ENCODE measurements around the gene BORCS8.

DNA sequence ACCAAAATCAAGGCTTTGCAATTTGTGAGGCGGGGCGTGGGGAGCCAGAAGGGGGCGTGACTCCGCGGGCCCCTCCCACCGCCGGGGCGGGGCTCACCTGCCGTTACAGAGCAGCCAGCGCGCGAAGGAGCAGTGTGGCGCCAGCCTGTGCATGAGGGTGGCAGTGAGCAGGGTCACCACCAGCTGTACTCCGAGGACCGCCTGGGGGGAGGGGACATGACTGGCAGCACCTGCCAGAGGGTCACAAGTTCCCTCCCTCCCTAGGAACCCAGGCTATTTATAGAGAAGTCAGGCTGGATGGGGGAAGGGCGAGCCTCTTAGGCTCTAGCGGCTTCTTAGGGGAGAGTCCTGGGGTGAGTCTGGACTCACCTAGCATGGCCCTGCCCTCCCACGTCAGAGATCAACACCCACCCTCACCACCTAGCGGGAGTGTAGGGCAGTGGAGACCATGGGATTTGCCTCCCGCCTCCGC is 57.2 kb downstream of the BORCS8 start:
- TF ChIP-seq, protein P1, sequence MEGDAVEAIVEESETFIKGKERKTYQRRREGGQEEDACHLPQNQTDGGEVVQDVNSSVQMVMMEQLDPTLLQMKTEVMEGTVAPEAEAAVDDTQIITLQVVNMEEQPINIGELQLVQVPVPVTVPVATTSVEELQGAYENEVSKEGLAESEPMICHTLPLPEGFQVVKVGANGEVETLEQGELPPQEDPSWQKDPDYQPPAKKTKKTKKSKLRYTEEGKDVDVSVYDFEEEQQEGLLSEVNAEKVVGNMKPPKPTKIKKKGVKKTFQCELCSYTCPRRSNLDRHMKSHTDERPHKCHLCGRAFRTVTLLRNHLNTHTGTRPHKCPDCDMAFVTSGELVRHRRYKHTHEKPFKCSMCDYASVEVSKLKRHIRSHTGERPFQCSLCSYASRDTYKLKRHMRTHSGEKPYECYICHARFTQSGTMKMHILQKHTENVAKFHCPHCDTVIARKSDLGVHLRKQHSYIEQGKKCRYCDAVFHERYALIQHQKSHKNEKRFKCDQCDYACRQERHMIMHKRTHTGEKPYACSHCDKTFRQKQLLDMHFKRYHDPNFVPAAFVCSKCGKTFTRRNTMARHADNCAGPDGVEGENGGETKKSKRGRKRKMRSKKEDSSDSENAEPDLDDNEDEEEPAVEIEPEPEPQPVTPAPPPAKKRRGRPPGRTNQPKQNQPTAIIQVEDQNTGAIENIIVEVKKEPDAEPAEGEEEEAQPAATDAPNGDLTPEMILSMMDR (conservative IDR thresholded peaks at IDR 0.05; ENCODE audit: low read depth, low read length) = no peak
- TF ChIP-seq POLR2A (IDR thresholded peaks at IDR 0.05; ENCODE audit: low read depth, low read length) (no peak), ELK1 (IDR thresholded peaks at IDR 0.05; ENCODE audit: borderline replicate concordance, low read depth, low read length) (no peak), SMC3 (IDR thresholded peaks at IDR 0.05; ENCODE audit: low read depth, low read length) (no peak), MXI1 (IDR thresholded peaks at IDR 0.05; ENCODE audit: borderline replicate concordance, low read depth, low read length) (no peak), CEBPB (IDR thresholded peaks at IDR 0.05; ENCODE audit: low read depth, low read length) (no peak), BHLHE40 (IDR thresholded peaks at IDR 0.05; ENCODE audit: low read depth, low read length) (no peak), FOS (IDR thresholded peaks at IDR 0.05; ENCODE audit: low read depth, low read length) (no peak), RFX5 (IDR thresholded peaks at IDR 0.05; ENCODE audit: low read depth, low read length) (no peak), RAD21 (IDR thresholded peaks at IDR 0.05; ENCODE audit: low read length) (no peak), RCOR1 (IDR thresholded peaks at IDR 0.05; ENCODE audit: insufficient replicate concordance, low read length) (no peak)
- TF ChIP-seq, protein P2, sequence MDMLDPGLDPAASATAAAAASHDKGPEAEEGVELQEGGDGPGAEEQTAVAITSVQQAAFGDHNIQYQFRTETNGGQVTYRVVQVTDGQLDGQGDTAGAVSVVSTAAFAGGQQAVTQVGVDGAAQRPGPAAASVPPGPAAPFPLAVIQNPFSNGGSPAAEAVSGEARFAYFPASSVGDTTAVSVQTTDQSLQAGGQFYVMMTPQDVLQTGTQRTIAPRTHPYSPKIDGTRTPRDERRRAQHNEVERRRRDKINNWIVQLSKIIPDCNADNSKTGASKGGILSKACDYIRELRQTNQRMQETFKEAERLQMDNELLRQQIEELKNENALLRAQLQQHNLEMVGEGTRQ (IDR thresholded peaks at IDR 0.05; ENCODE audit: low read depth, low read length) = no peak

Data from IMR-90 (cell line).